ENCODE measurements around the gene TRAPPC3.

DNA sequence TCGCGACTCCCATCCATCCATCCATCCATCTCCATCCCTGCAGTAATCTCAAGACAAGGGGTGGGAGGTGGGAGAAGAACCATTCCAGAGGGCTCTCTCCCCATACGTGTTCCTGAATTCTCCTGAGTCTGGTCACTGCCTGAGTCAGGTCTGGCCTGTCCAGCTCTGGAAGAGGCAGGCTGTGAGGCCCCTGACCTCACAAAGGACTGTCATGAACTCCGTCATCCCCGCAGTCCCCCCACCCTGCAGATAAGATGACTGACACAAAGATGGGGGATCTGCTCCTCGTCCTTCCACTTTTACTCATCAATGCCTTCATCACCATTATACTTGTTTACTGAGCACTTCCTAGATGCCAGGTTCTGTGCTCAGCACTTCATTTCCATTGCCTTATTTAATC lies 5.0 kb upstream of the TRAPPC3 start:
- TF ChIP-seq FOXM1 (IDR thresholded peaks at IDR 0.05; ENCODE audit: borderline replicate concordance) (no peak), FOXA1 (IDR thresholded peaks at IDR 0.05) (no peak)
